Epithelial cell of prostate (primary cell): ENCODE results near the gene PHAF1.

Source experiments
- DNase-seq: peaks from one replicate; pipeline ENCODE4 v3.0.0-alpha.2; 2011; ENCODE audit warnings: low read depth, low spot score
- H3K27ac ChIP-seq: fragments of 450-650 bp; 2 replicates; pipeline ENCODE4 v1.5.1; 2017; ENCODE audit warnings: mild to moderate bottlenecking

Gene PHAF1

DNA sequence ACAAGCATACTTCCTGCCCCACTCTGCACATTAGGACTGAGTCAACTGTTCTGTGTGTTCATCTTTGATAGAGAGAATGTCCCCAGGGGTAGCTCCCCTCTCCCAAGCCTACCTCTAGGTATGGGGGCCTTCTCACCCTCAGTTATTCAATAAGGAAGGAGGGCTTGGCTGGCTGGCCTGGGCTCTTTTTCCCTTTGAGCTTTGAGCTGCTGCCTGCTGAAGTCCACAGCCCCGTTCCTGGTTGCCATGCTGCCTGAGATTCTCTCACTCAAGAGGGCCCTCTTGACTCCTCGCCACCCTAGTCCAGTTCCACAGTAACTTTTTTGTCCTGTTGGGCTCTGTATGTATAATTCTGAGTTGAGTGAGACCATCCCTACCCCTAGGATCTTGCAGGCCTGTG is 36.0 kb downstream of the PHAF1 start:
- H3K27ac ChIP-seq = no peak overlapping the region
- DNase-seq = no peak

DNA sequence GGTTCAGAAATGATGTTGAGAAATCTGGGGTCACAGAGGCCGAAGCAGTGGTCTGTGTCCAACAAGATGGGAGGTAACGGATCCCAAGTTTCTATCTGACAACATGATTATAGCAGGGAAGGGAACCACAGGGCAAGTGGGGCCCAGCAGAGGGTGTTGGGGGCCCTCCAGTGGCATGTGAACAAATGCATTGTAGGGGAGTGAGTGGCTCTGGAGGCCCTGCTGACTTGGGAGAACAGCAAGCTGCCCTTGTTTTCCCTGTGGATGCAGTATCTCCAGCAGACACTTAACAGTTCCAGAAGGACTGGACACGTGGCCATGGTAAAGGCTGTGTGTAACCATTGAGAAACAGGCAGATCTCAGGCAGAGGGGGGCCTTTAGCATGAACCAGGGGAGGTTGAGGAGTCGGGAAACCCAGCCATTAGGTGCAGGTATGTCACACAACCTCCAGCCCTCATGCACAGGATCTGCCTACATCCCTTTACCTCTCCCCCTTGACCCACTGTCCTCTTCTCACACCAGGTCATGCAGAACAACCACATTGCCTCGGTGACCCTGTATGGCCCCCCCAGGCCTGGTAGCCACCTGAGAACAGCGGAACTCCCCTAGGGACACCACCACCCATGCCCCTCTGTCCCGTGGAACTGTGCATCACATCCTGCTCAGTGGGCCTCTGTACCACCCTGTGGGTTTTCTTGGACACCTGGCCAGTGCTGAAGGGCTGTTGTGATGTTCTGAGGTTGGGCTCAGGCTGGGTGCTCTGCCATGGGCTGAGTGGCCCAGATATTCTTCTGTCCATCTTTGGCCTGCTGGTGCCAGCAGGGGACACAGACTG is 37.0 kb downstream of the PHAF1 start:
- peak overlapping the region; percentile 56 for H3K27ac ChIP-seq
- no peak for DNase-seq

DNA sequence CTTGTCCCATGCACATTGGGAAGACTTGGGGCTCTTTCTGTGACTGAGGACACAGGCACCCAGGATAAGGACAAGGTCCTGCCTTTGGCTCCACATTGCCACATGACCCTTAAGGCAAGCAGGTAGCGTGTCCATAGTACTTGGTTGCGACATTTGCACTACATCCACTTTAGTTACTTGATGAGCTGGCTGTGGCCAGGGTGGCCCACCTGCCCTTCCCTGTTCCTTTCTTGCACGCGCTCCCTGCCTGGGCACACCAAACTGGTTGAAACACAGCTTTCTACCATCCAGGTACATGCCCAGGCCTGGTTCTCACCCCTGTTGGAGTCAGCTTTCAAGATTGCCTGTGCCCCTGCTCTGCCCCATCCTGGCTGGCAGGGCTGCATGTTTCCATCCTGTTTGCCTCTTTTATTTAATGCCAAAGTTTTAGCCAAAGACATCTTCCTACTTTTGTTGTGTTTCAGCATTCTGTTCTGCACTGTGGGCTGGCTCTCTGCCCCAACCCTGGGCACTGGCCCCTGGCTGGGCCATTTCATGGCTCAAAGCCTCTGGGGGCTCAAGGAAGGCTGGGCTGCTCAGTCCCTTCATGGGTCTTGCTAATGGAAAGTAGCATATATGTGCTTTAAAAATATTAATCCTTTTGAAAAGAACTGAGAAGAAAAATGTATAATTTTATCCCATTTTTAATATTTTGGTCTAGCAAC is 37.8 kb downstream of the PHAF1 start:
- no peak for DNase-seq
- peak overlapping the region; percentile 56 for H3K27ac ChIP-seq

DNA sequence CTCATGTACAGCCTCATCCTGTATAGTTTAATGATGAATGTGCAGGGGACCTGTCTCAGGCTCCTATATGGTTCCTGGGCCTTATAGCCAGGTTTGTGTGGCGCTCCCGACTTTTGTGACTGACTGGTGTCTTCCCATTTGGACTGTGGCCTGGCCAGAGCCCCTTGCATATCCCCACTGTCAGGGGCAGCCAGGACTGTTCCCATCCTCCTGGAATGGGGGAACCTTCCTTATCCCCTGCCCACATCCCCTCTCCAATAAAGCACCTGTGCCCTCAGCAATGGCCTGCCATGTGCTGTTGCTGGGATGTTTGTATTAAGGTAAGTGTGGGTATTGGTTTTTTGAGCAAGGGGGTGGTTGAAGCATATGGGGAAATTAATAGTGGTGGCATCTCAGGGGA is 38.5 kb downstream of the PHAF1 start:
- H3K27ac ChIP-seq = peak overlapping the region; percentile 56
- no peak for DNase-seq

DNA sequence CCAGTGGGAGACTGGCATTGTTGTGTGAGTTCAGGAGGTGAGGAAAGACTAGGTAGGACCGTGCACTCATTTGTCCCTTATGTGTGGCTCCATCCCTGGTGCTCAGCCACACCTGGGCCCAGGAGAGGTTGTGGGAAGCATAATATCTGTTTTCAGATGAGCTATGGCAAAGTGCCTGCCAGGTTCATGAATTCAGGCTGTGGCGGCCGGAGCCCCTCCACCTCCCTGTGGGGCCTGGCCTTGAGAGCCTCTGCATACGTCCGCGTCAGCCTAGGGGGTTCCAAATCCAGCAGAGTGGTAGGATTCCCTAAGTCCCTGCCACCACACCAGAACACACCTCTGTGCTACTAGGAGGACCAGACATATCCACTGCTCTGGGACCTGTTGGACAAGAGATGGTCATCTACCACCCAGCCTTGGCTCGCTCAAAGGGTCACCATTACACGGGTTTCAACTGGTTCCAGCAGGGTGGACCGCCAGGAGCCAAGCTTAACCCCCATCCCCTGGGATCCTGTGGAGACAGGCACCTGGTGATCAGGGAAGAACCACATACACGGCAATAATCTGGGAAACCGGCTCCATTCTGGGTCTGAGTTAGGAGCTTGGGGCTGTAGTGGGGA is 39.0 kb downstream of the PHAF1 start:
- H3K27ac ChIP-seq = no peak overlapping the region
- no peak for DNase-seq

DNA sequence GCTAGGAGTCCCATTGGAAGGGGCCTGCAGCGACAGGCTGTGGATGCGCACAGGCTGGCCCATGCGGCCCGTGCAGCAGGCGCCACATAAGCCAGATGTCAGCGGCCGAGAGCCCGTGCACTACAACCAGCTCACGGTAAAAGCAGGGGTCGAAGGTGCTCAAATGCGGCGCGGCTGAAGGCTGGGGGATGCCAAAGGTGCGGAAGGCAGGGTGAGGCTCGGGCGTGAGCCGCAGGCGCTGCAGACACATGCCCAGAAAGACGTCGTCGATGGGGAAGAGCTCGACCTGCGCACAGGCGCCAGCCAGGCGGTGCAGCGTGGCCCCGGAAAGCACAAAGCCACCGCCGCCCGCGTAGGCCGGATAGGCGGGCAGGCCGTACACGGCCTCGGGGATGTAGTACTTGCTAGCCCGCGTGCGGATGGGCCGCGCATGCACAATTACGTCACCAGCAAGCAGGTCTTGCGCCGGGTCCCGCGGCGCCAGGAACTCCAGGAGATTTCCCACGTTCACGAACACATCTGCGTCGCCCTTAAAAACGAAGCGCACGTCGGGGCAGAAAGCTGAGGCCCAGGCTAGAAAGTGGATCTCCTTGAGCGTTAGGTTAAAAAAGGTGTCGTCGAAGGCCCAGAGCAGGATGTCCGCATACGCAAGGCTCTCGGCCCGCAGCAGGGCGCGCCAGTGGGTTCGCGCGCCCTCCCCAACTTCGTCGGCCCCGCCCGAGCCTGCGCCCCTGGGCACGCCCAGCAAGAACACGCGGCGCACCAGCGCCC is 39.7 kb downstream of the PHAF1 start:
- no peak for DNase-seq

DNA sequence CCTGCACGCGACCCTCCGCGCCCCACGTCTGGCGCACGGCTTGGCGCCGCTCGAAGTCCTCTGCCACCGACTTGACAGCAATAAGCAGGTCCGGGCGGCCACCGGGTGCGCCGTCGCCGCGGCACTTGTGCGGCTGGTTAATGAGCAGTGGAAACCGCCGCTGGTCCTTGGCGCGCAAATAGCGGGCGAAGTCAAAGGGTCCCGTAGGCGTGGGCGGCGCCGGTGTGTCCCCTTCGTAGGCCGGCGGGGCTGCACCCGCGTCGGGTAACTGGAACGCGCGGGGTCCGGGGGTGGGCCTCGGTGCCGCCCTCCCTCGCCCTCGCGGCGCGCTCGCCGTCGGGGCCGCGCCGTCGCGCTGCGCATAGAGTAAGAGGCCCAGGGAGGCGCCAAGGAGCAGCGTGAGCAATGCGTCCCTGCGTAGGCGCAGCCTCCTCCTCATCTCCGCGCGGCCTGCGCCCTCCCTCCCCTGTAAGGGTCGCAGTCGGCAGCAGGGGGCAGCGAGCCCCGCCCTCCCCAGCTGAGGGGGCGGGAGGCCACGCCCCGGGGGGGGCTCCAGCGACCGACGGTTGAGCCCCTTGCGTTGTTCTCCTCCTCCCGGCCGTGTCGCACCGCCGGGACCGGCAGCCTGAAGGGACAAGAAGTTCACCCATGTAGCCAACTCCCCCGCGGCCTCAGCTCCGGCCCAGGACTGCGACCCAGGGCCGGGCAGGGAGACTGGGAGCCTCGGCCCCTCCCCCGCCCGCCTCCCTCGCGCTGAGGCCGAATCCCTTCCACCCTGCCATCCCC is 40.5 kb downstream of the PHAF1 start:
- no peak for DNase-seq
- H3K27ac ChIP-seq = peak overlapping the region; percentile 43

More for the DNA sequence above, 39.7 kb downstream of the PHAF1 start:
- no peak overlapping the region for H3K27ac ChIP-seq

DNA sequence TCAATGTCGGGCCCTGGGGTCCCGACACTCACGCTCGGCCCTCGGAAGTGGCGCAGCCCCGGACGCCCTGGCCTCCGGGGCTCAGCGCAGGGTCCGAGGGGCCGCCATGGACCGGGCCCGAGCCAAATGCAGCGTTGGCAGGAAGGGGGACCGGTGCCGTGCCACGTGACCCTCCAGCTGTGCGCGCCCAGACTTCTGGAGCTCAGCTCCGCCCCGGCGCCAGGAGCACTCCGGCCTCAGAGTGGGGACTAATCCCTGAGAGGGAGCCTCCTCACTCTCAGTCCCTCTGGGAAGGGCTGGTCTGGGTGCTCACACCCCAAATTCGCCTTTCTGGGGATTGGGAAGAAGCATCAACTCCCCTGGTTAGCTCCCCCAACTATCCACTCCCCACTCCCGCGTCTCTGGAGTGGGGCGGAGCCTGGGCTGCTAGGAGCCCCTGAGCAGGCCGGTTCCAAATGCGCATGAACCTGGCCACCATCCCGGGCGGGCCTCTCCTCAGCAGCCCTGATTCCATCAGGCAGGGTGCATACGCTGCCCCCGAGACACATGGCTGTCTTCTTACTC is 41.2 kb downstream of the PHAF1 start, which contains the start of gene B3GNT9:
TSS of gene B3GNT9 (minus strand) at position 166 of the 564 bp plus-strand sequence. CDS start 513 bp downstream, outside the sequence.
- peak within 1 kb of the TSS; percentile 43 for H3K27ac ChIP-seq
- no peak for DNase-seq

DNA sequence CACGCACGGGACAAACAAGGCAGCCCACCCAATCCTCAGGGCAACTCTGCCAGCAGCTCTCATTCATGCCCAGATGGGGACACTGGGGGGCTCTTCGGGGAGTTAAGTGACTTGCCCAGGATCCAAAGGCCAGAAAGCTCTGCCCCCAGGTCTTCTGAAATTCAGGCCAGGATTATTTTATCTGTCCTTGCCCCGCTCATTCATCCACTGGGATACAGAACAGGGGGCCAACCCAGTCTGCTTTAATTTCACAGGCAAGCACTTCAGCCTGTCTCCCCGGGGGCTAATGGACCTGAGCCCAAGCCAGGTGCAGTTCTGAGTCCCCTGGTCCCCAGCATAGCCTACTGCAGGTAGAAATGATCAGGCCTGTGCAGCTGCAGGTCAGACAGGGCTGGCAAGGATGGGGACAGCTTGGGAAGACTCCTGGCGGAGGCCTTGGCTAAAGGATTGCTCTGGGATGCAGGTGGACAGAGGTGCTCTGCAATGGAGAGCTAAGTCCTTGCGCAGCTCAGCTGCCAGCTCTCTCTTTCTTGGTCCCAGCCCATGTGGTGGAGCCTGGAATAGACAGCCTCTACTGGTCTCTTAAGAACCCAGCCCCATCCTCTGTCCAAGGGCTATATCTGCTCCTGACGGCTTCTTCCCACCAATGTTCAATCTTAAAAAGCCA is 41.8 kb downstream of the PHAF1 start:
- DNase-seq = no peak

DNA sequence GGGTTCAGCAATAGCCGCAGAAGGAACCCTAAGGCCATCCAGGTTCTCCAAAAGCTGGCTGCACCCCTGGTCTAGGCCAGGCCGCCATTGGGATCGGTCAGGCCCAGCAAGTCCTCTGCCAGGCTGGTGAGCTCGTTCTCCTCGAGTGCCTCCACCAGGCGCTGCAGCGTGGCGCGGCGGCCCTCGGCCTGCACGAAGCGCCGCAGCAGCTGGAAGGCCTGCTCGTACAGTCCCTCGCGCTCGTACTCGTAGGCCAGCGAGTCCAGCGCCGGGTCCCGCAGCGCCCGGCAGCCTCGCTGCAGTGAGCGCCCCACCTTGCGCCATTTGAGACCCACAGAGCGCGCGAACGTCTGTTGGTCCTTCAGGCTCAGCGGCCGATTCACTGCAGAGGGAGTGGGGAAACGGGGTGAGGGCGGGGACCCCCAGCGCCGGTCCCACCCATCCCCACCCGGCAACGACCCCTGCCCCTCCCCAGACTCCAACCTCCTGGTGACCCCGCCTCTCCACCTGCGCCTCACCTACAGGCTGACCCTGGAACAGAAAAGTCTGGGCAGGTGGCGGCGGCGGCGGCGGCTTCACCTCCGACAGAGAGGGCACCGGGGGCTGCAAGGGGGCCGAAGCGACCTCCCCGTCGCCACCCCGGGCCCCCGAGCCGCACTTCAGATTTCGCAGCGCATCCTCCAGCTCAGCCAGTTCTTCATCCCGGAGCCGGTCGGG is 45.0 kb downstream of the PHAF1 start:
- DNase-seq = no peak

More for the DNA sequence above, 41.8 kb downstream of the PHAF1 start:
- H3K27ac ChIP-seq = no peak overlapping the region

DNA sequence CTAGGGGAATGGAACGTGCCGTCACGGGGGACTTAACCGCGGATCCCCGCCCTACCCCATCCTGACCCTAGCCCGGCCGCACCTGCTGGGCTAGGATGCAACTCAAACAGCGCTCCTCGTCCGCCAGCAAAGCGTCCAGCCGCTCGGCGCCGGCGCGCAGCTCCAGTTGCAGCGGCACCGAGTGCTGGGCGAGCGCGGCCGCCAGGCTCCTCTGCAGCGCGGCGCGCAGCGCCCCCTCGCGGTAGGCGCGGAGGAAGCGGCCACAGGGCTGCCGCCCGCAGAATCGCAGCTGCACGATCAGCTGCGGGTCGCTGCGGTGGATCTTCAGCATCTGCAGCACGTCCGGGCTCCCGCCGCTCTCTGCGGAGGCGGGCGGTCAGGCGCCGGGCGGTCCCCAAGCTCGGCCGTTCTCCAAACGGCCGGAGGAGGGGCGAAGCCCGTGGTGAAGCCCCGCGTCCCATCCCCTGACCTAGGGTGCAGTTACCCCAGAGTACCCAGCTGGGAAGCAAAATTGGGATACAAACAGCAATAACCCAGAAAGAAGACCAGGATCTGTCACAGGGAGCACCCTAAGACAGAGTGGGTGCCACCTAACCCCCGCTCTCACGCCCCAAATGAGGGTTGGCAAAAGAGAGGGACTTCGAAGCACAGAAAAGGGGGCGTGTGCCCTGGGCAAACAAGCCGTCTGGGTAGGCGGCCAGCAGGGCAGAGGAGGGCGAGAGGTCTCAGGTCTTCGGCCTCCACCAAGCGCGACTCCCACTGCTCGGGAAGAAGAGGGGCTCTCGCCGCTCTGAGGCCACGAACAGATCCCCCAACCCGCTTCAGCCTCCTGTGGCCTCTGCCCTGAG is 45.8 kb downstream of the PHAF1 start:
- H3K27ac ChIP-seq = no peak overlapping the region
- no peak for DNase-seq

More for the DNA sequence above, 45.0 kb downstream of the PHAF1 start:
- H3K27ac ChIP-seq = no peak overlapping the region

DNA sequence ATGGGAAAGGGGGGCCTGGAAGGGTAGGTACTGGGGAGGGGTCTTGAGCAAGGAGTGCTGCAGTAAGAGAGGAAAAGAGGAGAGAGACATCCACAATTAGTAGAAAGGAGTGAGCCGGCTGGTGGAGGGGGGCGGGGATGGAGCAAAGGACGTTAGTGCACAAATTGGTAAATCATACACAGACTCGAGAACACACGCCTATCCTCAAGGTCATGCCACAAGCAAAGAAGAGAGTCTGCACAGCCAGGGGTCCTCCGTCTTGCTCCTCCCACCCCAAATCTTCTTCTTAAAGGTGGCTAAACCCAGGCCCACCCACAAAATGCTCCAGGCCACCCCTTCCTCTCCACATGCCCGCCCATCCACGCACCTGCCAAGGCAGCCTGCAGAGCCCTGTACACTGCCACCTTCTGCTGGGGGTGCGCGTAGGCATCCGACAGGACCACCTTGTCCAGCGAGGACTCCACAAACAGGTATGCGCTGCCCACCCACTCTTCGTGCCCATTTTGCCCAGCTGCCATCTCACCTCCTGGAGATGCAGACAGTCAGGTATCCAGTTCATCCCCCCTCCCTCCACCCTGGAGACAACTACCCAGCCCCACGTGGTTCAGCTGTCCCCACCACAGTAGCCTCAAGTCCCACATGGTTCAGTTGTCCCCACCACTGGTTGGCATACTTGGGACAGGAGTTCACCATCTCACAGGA is 46.6 kb downstream of the PHAF1 start:
- DNase-seq = no peak
- no peak overlapping the region for H3K27ac ChIP-seq

DNA sequence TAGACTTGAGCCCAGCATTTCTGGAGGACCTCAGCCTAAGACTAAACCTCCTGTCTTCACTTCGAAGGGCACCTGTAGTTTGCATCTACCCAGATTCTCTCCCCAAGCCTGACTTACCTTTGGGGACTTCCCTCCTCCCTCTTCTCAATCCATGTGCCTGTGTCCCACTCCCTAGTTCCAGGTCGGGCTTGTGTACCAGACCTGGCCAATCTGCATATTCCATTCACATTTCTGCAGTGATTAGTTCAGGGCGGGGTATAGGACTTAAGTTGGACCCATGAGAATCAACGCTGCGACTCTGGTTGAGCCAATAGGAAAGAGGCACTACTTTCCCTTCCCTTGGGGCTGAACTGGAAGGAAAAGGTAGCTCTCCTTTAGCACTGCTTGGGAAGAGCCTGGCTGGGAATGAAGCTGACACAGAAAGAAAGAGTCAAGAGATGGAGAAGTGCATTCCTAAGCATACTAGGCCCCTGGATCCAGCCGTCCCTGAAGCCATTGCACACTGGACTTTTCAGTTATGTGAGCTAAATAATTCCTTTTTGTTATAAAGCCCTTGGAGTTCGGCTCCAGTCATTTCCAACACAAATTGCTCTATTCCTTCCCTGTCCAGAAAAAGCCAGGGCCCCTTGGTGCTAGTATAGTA is 47.5 kb downstream of the PHAF1 start:
- DNase-seq = no peak
- H3K27ac ChIP-seq = no peak overlapping the region

DNA sequence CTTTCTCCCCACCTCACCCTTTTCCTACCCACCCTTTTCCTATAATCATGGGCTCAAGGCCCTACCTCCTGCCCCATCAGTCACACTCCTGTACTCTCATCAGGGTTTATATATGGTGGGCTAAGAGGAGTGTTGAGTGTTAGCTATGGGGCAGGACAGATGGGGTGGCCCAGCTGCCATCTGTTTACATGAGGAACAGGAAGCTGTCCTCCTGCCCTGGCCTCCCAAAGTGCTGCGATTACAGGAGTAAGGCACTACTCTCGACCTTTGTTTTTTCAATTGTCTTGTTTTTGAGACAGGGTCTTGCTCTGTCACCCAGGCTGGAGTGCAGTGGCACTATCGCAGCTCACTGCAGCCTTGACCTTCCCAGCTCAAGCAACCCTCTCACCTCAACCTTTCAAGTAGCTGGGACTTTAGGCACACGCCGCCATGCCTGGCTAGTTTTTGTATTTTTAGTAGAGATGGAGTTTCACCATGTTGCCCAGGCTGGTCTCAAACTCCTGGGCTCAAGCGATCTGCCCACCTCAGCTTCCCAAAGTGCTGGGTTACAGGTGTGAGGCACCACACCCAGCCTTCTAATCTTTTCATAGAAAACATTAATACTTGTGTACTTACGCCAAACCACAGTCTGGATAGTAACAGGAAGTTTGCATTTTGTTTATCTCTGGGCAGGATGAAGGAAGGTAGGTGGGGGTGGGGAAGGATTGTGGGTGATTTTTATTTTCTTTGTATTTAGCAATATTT is 48.3 kb downstream of the PHAF1 start:
- H3K27ac ChIP-seq = no peak overlapping the region
- DNase-seq = no peak
